Measurements from ENCODE around the gene NES.

Gene NES

GRCh38 chr1:156693848-156694689 is 16.9 kb upstream of the NES start:
- FAIRE-seq (no peak), DNase-seq (ENCODE audit: insufficient read length, low spot score) (no peak)
- no peak for TF ChIP-seq SPI1 (IDR thresholded peaks at IDR 0.05; ENCODE audit: low read depth, low read length)
- no peak for TF ChIP-seq POLR2A (IDR thresholded peaks at IDR 0.05; ENCODE audit: low read depth, low read length)
- no peak for TF ChIP-seq POU2F2 (IDR thresholded peaks at IDR 0.05; ENCODE audit: low read depth, low read length)
- TF ChIP-seq POLR2AphosphoS5 (IDR thresholded peaks at IDR 0.05; ENCODE audit: low read depth, low read length), result no peak
- no peak for TF ChIP-seq PAX5 (IDR thresholded peaks at IDR 0.05; ENCODE audit: insufficient read depth, low read length, severe bottlenecking)
- TF ChIP-seq TAF1 (IDR thresholded peaks at IDR 0.05; ENCODE audit: low read depth, low read length), result no peak

GRCh38 chr1:156692925-156693847 is 16.0 kb upstream of the NES start:
- DNase-seq (ENCODE audit: insufficient read length, low spot score) (no peak), FAIRE-seq (no peak)
- TF ChIP-seq POU2F2 (IDR thresholded peaks at IDR 0.05; ENCODE audit: low read depth, low read length) (no peak), POLR2AphosphoS5 (IDR thresholded peaks at IDR 0.05; ENCODE audit: low read depth, low read length) (no peak), SPI1 (IDR thresholded peaks at IDR 0.05; ENCODE audit: low read depth, low read length) (no peak), TAF1 (IDR thresholded peaks at IDR 0.05; ENCODE audit: low read depth, low read length) (no peak), PAX5 (IDR thresholded peaks at IDR 0.05; ENCODE audit: insufficient read depth, low read length, severe bottlenecking) (no peak), POLR2A (IDR thresholded peaks at IDR 0.05; ENCODE audit: low read depth, low read length) (no peak)

GRCh38 chr1:156692441-156692924 is 15.3 kb upstream of the NES start:
- DNase-seq (ENCODE audit: insufficient read length, low spot score) (no peak), FAIRE-seq (no peak)
- no peak for TF ChIP-seq POU2F2 (IDR thresholded peaks at IDR 0.05; ENCODE audit: low read depth, low read length)
- TF ChIP-seq PAX5 (IDR thresholded peaks at IDR 0.05; ENCODE audit: insufficient read depth, low read length, severe bottlenecking), result no peak
- TF ChIP-seq POLR2AphosphoS5 (IDR thresholded peaks at IDR 0.05; ENCODE audit: low read depth, low read length), result no peak
- TF ChIP-seq POLR2A (IDR thresholded peaks at IDR 0.05; ENCODE audit: low read depth, low read length), result no peak
- no peak for TF ChIP-seq SPI1 (IDR thresholded peaks at IDR 0.05; ENCODE audit: low read depth, low read length)
- no peak for TF ChIP-seq TAF1 (IDR thresholded peaks at IDR 0.05; ENCODE audit: low read depth, low read length)

GRCh38 chr1:156691665-156692440 is 14.6 kb upstream of the NES start:
- no peak for FAIRE-seq
- no peak for DNase-seq (ENCODE audit: insufficient read length, low spot score)
- TF ChIP-seq POLR2AphosphoS5 (IDR thresholded peaks at IDR 0.05; ENCODE audit: low read depth, low read length) (no peak), TAF1 (IDR thresholded peaks at IDR 0.05; ENCODE audit: low read depth, low read length) (no peak), SPI1 (IDR thresholded peaks at IDR 0.05; ENCODE audit: low read depth, low read length) (no peak; the same call in 1 of the 2 replicates), PAX5 (IDR thresholded peaks at IDR 0.05; ENCODE audit: insufficient read depth, low read length, severe bottlenecking) (no peak), POU2F2 (IDR thresholded peaks at IDR 0.05; ENCODE audit: low read depth, low read length) (no peak), POLR2A (IDR thresholded peaks at IDR 0.05; ENCODE audit: low read depth, low read length) (no peak)

GRCh38 chr1:156691191-156691590 is 14.0 kb upstream of the NES start:
- no peak for TF ChIP-seq POU2F2 (IDR thresholded peaks at IDR 0.05; ENCODE audit: low read depth, low read length)
- TF ChIP-seq POLR2AphosphoS5 (IDR thresholded peaks at IDR 0.05; ENCODE audit: low read depth, low read length), result no peak
- TF ChIP-seq PAX5 (IDR thresholded peaks at IDR 0.05; ENCODE audit: insufficient read depth, low read length, severe bottlenecking), result no peak
- TF ChIP-seq POLR2A (IDR thresholded peaks at IDR 0.05; ENCODE audit: low read depth, low read length), result no peak
- TF ChIP-seq TAF1 (IDR thresholded peaks at IDR 0.05; ENCODE audit: low read depth, low read length), result no peak
- no peak for TF ChIP-seq SPI1 (IDR thresholded peaks at IDR 0.05; ENCODE audit: low read depth, low read length)
- no peak for FAIRE-seq
- DNase-seq (ENCODE audit: insufficient read length, low spot score), result no peak

GRCh38 chr1:156690675-156691036 is 13.4 kb upstream of the NES start:
- FAIRE-seq, result no peak
- no peak for TF ChIP-seq POLR2A (IDR thresholded peaks at IDR 0.05; ENCODE audit: low read depth, low read length)
- no peak for TF ChIP-seq POU2F2 (IDR thresholded peaks at IDR 0.05; ENCODE audit: low read depth, low read length)
- no peak for TF ChIP-seq PAX5 (IDR thresholded peaks at IDR 0.05; ENCODE audit: insufficient read depth, low read length, severe bottlenecking)
- TF ChIP-seq TAF1 (IDR thresholded peaks at IDR 0.05; ENCODE audit: low read depth, low read length), result no peak
- no peak for TF ChIP-seq SPI1 (IDR thresholded peaks at IDR 0.05; ENCODE audit: low read depth, low read length)
- TF ChIP-seq POLR2AphosphoS5 (IDR thresholded peaks at IDR 0.05; ENCODE audit: low read depth, low read length), result no peak

GRCh38 chr1:156689953-156690674 is 12.9 kb upstream of the NES start:
- DNase-seq (ENCODE audit: insufficient read length, low spot score), result no peak
- no peak for FAIRE-seq
- TF ChIP-seq POLR2AphosphoS5 (IDR thresholded peaks at IDR 0.05; ENCODE audit: low read depth, low read length) (no peak), POLR2A (IDR thresholded peaks at IDR 0.05; ENCODE audit: low read depth, low read length) (no peak), POU2F2 (IDR thresholded peaks at IDR 0.05; ENCODE audit: low read depth, low read length) (no peak), SPI1 (IDR thresholded peaks at IDR 0.05; ENCODE audit: low read depth, low read length) (no peak), PAX5 (IDR thresholded peaks at IDR 0.05; ENCODE audit: insufficient read depth, low read length, severe bottlenecking) (no peak), TAF1 (IDR thresholded peaks at IDR 0.05; ENCODE audit: low read depth, low read length) (no peak)

More at GRCh38 chr1:156690675-156691036, 13.4 kb upstream of the NES start:
- DNase-seq (ENCODE audit: insufficient read length, low spot score), result no peak

Measured in GM12891 (cell line).